ENCODE measurements around the gene HCFC1R1. TPM values are rescaled to one million over a fixed set of nuclear protein-coding genes. Genes with fewer than 3 reads are reported as not detected.

Gene HCFC1R1
- total RNA-seq, 3 donors from 2014 or later (not counting 1 experiment from before 2014, with no cell fraction given) = 15.4 to 21.8 (median 16.0) TPM

DNA sequence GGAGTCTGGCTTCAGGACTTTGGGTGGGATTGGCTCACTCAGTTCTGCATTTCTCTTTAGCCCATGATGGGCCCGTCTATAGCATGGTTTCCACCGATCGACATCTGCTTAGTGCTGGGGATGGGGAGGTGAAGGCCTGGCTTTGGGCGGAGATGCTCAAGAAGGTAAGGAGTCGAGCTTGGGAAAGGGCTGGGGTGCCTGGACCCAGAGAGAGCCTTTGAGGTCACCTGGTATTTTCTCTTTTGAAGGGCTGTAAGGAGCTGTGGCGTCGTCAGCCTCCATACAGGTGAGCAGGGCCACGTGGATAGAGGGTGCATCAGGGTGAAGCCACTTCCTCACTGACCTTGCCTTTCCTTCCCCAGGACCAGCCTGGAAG is 2.2 kb upstream of the HCFC1R1 start:
- no peak overlapping the region for H3K27ac Mint-ChIP-seq
- H3K9me3 Mint-ChIP-seq = no peaks in the 10 kb centered on the region
- no peak for DNase-seq
- H3K4me1 Mint-ChIP-seq = peaks cover 36 to 61% of the 10 kb centered on the region in 2 donors
- no peak overlapping the region for H3K4me3 Mint-ChIP-seq
- H3K27me3 ChIP-seq (ENCODE audit: control insufficient read depth, insufficient read depth, low read length) = peaks cover 22% of the 10 kb centered on the region
- TF ChIP-seq, protein P1, sequence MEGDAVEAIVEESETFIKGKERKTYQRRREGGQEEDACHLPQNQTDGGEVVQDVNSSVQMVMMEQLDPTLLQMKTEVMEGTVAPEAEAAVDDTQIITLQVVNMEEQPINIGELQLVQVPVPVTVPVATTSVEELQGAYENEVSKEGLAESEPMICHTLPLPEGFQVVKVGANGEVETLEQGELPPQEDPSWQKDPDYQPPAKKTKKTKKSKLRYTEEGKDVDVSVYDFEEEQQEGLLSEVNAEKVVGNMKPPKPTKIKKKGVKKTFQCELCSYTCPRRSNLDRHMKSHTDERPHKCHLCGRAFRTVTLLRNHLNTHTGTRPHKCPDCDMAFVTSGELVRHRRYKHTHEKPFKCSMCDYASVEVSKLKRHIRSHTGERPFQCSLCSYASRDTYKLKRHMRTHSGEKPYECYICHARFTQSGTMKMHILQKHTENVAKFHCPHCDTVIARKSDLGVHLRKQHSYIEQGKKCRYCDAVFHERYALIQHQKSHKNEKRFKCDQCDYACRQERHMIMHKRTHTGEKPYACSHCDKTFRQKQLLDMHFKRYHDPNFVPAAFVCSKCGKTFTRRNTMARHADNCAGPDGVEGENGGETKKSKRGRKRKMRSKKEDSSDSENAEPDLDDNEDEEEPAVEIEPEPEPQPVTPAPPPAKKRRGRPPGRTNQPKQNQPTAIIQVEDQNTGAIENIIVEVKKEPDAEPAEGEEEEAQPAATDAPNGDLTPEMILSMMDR (IDR thresholded peaks at IDR 0.05) = no peak
- H3K4me1 ChIP-seq (ENCODE audit: control insufficient read depth, insufficient read depth, low read length) = peaks cover 62% of the 10 kb centered on the region
- H3K27me3 Mint-ChIP-seq (ENCODE audit: low read depth in 2 of 2) = peaks cover 7 to 21% of the 10 kb centered on the region in 2 donors
- ATAC-seq = no peak
- intact Hi-C loops (cut with micrococcal nuclease) = no loop called here
- WGBS (ENCODE audit: insufficient coverage) = 96% methylated on average over 8 of the region's 8 CpGs
- no peaks in the 10 kb centered on the region for H3K36me3 Mint-ChIP-seq
- no peaks in the 10 kb centered on the region for H3K9me3 ChIP-seq (ENCODE audit: control insufficient read depth, insufficient read depth, low read length)
- no peak overlapping the region for H3K4me3 ChIP-seq (ENCODE audit: low read length)
- H3K27ac ChIP-seq (ENCODE audit: low read length) = no peak overlapping the region
- H3K36me3 ChIP-seq (ENCODE audit: control insufficient read depth, insufficient read depth, low read length) = peaks cover 15% of the 10 kb centered on the region

DNA sequence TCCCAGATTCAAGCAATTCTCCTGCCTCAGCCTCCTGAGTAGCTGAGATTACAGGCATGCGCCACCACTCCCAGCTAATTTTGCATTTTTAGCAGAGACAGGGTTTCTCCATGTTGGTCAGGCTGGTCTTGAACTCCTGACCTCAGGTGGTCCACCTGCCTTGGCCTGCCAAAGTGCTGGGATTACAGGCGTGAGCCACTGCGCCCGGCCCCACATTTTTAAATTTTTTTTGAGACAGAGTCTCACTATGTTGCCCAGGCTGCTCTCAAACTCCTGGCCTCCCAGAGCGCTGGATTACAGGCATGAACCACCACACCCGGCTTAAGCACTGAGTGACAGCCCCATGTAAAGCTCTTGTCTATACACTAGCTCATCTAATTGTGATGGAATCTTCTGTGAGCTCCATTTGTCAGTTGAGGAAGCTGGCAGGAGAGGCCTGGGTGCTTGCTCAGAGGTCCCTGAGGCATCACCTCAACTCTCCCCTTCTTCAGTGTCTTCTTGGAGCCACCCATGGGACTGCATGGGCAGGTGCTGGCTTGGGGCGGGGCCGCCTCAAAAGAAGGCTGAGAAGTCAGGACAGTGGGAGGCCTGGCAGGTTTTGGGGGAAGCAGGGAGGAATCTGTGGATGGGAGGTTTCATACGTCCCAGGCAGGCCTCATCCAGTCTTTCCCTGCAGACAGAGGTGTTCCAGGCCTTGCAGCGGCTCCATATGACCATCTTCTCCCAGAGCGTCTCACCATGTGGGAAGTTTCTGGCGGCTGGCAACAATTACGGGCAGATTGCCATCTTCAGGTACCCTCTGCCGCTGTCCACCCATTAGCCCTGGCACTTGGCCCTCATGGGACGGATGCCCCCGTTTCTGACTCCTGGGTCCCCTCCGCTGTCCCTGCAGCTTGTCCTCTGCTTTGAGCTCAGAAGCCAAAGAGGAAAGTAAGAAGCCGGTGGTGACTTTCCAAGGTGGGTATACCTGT is 1.6 kb upstream of the HCFC1R1 start:
- 96% methylated on average over 18 of the region's 18 CpGs for WGBS (ENCODE audit: insufficient coverage)
- ATAC-seq = no peak
- H3K27ac Mint-ChIP-seq = no peak overlapping the region
- H3K4me1 Mint-ChIP-seq = peaks cover 36 to 67% of the 10 kb centered on the region in 2 donors
- Histone ChIP-seq H3K4me3 (ENCODE audit: low read length) (no peak overlapping the region), H3K36me3 (ENCODE audit: control insufficient read depth, insufficient read depth, low read length) (peaks cover 15% of the 10 kb centered on the region), H3K27me3 (ENCODE audit: control insufficient read depth, insufficient read depth, low read length) (peaks cover 15% of the 10 kb centered on the region), H3K27ac (ENCODE audit: low read length) (no peak overlapping the region), H3K4me1 (ENCODE audit: control insufficient read depth, insufficient read depth, low read length) (peaks cover 69% of the 10 kb centered on the region), H3K9me3 (ENCODE audit: control insufficient read depth, insufficient read depth, low read length) (no peaks in the 10 kb centered on the region)
- no peaks in the 10 kb centered on the region for H3K9me3 Mint-ChIP-seq
- peaks cover 7 to 17% of the 10 kb centered on the region in 2 donors for H3K27me3 Mint-ChIP-seq (ENCODE audit: low read depth in 2 of 2)
- TF ChIP-seq, protein P1 (IDR thresholded peaks at IDR 0.05) = no peak
- intact Hi-C loops (cut with micrococcal nuclease) = no loop called here
- H3K4me3 Mint-ChIP-seq = no peak overlapping the region
- no peaks in the 10 kb centered on the region for H3K36me3 Mint-ChIP-seq
- DNase-seq = no peak

DNA sequence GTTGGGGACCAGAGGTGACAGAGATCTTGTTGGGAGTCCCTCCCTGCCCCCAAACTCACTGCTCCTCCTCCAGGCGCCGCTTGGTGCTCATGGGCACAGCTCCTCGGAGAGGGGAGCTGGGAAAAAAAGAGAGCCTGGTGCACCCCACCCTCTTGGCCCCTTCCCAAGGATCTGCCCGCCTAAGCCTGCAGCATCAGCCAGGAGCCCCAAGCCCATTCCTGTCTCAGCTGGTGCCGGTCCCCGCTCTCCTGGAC is 400 bp downstream of the HCFC1R1 start:
- peaks cover 0 to 2% of the 10 kb centered on the region in 2 donors for H3K27me3 Mint-ChIP-seq (ENCODE audit: low read depth in 2 of 2)
- H3K4me3 Mint-ChIP-seq = peak overlapping the region; percentile 94
- Histone ChIP-seq H3K27ac (ENCODE audit: low read length) (no peak overlapping the region), H3K4me3 (ENCODE audit: low read length) (peak overlapping the region; percentile 78), H3K27me3 (ENCODE audit: control insufficient read depth, insufficient read depth, low read length) (no peaks in the 10 kb centered on the region), H3K9me3 (ENCODE audit: control insufficient read depth, insufficient read depth, low read length) (no peaks in the 10 kb centered on the region), H3K4me1 (ENCODE audit: control insufficient read depth, insufficient read depth, low read length) (peaks cover 67% of the 10 kb centered on the region), H3K36me3 (ENCODE audit: control insufficient read depth, insufficient read depth, low read length) (peaks cover 15% of the 10 kb centered on the region)
- TF ChIP-seq, protein P1 (IDR thresholded peaks at IDR 0.05) = no peak
- ATAC-seq (no peak), DNase-seq (peak in 1 of 2 donors; percentile 58)
- peak overlapping the region; percentile 91 to 92 for H3K27ac Mint-ChIP-seq
- intact Hi-C loops (cut with micrococcal nuclease) = no loop called here
- H3K36me3 Mint-ChIP-seq = no peaks in the 10 kb centered on the region
- WGBS (ENCODE audit: insufficient coverage) = 46% methylated on average over 6 of the region's 6 CpGs
- no peaks in the 10 kb centered on the region for H3K9me3 Mint-ChIP-seq
- H3K4me1 Mint-ChIP-seq = peaks cover 35 to 54% of the 10 kb centered on the region in 2 donors

All from natural killer cell (primary cell).